NCI-H2227 (cell line): Measurements from ENCODE around the gene GSTT4.
"Not testable (repeated sequence)": the region's sequence is repeated elsewhere in the genome, so short reads cannot be mapped to it uniquely, and the experiment has no call there.

ENCODE experiments used
- DNase-seq: peaks from one replicate; lab custom pipeline; 2025; ENCODE audit not compliant: unreplicated experiment; lab: John Stamatoyannopoulos, UW

Gene GSTT4

DNA sequence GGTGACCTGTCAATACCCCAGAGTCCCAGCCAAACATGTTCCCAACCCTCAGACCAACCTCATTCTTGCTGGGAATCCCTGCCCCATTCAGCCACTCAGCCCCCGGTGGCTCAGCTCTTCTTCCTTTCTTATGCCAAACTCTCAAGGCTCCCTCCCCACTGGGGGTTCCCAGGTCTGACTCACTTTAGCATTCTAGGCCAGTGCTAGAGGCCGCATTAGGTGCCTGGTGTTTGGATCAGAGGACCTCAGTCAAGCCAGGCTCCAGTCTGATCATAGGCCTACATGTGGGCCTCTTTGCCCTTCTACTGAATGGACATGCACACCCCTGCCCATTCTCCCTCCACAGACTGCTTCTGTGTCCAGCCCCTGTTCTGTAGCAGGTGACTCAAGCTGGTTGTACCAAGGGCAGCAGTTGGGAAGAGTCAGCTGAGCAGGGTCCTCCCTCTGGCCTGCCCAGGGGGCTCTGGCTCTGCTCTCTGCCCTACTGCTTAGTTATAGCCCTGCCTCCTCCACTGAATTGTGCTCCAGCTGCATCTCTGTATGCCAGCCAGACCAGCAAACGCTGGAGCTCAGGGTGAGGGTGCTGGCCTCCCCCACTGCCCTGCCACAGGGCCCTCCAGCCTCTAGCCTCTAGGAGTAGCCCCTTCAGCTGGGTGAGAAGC lies 15.5 kb downstream of the GSTT4 start:
- not testable (repeated sequence) for DNase-seq

DNA sequence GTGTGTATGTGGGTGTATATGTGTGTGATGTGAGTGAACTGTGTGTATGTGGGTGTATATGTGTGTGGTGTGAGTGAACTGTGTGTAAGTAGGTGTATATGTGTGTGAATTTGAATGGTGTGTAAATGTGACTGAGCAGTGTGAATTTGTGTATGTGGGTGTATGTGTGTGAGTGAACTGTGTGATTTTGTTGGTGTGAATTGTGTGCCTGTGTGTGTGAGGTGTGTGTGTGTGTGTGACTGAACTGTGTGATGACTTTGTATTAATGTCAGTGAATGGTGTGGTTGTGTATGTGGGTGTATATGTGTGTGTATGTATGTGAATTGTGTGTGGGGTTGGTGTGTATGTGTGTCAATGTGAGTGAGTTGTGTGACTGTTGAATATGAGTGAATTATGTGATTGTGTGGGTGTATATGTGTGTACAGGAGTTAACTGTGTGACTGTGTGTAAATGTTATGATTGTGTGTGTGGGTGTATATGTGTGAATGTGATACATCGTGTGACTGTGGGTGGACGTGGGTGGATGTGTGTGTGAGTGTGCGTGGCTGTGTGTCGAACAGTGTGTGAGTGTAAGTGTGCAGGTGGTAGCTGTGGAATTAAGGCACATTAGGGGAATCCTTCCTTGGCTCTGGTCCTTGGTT lies 18.6 kb downstream of the GSTT4 start:
- not testable (repeated sequence) for DNase-seq

DNA sequence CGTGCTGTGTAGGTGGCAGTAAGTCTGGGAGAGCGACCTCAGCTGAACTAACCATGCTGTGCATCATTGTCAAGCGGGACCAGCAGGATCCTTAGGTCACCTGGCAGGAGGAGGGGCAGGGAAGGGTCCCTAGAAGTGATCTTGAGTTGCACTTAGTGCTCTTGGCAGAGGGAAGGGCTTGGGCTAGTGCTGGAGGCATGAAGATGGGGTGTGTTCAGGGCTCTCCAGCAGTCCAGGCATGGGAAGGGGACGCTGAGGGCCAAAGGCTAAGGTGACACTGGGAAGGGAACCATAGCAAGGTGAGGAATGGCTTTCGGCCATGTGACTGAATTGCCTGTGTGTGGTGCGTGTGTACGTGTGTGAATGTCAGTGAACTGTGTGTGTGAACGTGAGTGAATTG lies 19.2 kb downstream of the GSTT4 start:
- not testable (repeated sequence) for DNase-seq

DNA sequence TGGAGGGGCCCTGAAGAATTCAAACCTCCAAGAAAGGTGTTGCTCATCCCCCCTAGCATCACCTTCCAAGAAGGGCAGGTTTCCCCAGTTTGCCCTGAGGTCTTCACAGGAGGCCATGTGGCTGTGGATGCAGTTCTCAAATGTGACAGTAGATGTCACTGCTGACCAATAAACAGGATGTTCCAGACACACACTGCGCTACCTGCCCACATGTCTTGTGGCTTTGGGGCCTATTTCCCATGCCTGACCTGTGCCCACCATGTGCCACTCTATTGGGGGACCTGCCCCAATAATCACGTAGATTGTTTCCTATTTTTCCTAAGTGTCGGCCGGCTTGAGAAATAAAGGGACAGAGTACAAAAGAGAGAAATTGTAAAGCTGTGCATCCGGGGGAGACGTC lies 20.8 kb downstream of the GSTT4 start:
- DNase-seq, result peak; percentile 64

DNA sequence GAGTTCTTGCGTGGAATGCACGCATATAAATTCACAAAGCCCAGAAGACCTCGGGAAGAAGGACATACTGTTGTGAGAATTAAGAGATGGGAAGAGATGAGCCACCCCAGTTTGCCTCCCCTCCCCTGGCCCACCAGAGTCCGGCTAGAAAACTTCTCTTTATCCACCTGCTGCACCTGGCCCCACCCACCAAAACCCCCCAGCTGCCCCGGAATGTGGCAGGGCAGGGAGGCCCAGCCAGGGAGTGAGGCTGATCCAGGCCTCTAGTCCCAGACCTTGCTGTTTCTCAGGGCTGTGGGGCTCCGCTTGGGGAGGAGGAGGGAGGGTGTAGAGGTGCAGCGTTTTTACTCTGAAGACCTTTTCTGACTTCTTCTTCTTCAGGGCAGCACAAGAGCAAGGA lies 24.7 kb downstream of the GSTT4 start:
- DNase-seq, result not testable (repeated sequence)

DNA sequence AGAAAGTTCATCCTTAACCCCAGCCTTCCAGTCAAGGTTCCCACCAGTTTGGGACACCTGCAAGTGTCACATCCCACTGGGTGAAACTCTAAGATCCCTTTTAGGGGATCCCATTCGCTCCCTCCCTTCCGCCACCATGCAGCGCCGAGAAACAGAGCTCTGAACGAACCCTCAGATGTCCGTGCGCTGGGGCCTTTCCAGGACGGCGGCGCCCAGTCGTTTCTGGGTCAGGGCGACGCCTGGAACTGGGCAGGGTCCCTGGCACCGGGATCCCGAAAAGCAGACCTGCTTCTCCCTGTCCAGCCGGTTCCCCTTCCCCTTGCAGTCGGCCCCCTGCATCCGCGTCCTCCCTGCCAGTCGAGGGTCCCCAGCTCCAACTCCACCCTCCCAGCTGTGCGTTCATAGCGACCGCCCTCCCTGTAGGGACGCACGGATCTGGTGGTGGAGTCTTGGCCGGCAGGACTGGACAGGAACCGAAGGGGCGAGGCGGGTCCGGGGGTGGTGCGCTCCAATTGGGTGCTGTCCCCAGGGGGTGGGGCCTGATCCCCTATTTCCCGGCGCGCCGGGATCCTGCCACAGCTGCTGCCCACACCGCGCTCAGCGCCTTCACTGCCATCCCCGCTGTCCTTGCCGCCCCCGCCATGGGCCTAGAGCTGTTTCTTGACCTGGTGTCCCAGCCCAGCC lies 25.6 kb downstream of the GSTT4 start, which contains the start of gene GSTT2:
GSTT2 (plus strand) TSS at position 578 of the 684 bp plus-strand sequence.
- DNase-seq, result not testable (repeated sequence)

DNA sequence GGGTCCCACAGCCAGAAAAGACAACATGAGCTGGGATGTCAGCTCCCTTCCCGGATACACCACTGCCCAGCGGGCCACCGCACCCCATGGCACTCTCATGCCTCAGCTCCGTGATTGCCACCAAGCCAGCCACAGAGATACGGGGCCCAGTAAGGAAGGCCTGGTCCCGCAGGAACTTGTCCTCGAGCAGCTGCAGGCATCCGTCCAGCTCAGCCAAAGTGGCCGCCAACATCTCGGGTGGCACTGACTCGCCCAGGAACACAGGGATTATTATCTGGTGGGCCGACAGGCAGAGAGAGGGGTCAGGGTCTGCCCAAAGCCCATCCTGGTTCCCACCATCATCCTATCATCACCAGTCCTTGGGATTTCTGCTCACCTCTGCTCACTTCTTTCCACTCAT lies 27.9 kb downstream of the GSTT4 start:
- not testable (repeated sequence) for DNase-seq

DNA sequence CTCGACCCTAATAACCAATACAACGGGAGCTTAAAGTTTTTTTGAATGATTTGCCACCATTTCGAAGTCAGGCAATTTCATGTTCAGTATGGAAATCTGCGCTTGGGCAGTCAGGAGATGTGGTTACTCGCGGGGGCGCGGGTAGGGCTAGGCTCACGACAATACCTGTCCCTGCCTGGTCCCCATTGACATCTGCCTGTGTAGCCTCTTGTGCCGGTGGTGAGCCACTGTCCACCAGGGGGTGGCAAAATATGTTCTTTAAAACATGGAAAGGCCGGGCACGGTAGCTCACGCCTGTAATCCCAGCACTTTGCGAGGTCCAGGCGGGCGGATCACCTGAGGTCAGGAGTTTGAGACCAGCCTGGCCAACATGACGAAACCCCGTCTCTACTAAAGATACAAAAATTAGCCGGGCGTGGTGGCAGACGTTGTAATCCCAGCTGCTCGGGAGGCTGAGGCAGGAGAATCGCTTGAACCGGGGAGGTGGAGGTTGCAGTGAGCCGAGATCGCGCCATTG lies 30.4 kb downstream of the GSTT4 start:
- not testable (repeated sequence) for DNase-seq

DNA sequence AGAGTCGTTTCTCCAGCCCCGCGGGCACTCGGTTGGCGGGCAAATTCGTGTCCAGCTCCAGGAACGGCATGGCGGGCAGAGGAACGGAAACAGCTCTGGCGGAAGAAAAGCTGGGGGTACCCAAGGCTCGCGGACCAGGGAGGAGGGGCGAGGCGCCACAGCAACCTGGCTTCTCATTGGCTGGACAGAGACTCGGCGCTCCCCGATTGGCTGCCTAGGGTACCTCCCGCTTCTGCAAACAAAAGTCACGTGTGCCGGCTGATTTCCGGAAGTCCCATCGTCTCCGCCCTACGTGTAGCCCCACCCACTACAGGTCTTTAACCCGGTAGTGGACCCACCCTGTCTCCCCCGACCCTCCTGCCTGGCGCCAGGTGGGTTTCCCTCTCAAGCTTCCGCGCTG lies 30.9 kb downstream of the GSTT4 start, which contains the start of gene DDT:
DDT (minus strand) TSS at position 97 of the 400 bp plus-strand sequence; CDS start at position 70, 27 bp downstream.
- not testable (repeated sequence) for DNase-seq

DNA sequence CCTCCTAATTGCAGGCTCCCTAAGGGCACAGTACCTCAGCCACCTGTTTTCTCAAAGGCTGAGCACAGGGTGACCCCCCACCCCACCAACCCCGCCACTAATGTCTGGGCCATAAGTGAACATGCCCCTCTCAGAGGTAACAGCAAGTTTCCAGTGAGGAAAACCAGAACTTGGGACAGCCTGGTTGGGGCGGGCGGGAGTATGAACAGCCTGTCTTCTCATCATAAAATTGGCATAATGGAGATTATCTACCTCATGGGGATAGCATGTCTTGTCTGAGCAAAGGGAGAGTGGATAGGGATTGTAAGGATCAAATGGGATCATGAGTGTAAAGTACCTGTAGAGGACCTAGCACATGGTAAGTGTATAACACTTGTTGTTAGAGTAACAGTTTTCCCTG lies 33.3 kb downstream of the GSTT4 start:
- DNase-seq, result not testable (repeated sequence)

DNA sequence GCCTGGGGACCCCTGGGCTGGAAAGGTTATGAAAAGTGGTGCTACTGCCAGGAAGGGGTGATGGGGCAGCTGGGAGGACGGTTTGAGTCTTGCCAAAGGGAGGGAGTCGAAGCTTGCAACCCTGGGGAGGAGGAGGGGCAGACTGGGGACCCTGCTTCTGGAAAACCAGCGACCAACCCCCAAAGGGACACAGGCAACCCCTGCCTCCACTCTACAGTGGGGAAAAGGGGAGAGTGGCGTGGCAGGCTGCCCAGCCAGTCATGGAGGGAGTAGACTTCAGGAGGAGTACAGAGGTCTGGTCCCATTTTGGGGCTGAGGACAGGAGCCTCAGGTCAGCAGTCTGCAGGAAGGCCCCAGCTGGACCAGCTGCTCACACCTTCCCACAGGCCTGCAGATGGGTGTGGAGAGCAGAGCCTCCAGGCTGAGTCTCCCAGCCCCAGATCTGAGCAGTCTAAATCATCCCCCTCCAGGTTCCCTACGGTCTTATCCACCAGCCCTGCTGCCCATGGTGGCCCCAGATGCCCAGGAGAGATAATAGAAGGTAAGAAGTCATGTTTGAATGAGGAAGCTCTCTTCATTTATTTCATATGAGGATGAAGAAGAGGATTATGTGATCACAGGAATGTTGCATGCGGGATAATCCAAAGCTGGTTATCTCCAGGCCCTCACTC lies 34.3 kb downstream of the GSTT4 start:
- DNase-seq, result no peak

DNA sequence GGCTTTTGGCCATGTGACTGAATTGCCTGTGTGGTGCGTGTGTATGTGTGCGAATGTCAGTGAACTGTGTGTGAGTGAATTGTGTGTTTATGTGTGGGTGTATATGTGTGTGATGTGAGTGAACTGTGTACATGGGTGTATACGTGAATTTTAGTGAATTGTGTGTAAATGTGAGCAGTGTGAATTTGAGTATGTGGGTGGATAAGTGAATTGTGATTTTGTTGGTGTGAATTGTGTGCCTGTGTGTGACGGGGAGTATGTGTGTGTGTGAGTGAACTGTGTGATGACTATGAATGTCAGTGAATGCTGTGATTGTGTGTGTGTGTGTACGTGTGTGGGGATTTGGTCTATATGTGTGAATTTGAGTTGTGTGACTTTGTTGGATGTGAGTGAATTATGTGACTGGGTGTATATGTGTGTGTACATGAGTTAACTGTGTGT lies 35.0 kb downstream of the GSTT4 start:
- DNase-seq, result no peak

DNA sequence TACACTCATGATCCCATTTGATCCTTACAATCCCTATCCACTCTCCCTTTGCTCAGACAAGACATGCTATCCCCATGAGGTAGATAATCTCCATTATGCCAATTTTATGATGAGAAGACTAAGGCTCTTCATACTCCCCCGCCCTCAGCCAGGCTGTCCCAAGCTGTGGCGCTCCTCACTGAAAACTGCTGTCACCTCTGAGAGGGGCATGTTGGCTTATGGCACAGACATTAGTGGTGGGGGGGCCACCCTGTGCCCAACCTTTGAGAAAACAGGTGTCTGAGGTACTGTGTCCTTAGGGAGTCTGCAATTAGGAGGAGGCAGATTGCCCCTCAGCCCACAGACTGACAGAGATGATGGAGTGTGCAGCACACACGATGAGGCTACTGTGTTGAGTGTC lies 36.2 kb downstream of the GSTT4 start:
- DNase-seq, result no peak

DNA sequence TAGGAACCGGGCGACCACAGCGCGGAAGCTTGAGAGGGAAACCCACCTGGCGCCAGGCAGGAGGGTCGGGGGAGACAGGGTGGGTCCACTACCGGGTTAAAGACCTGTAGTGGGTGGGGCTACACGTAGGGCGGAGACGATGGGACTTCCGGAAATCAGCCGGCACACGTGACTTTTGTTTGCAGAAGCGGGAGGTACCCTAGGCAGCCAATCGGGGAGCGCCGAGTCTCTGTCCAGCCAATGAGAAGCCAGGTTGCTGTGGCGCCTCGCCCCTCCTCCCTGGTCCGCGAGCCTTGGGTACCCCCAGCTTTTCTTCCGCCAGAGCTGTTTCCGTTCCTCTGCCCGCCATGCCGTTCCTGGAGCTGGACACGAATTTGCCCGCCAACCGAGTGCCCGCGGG lies 38.7 kb downstream of the GSTT4 start, which contains the start of gene DDTL:
DDTL (plus strand) TSS at position 321 of the 400 bp plus-strand sequence; CDS start at position 348, 27 bp downstream.
- DNase-seq, result not testable (repeated sequence)

DNA sequence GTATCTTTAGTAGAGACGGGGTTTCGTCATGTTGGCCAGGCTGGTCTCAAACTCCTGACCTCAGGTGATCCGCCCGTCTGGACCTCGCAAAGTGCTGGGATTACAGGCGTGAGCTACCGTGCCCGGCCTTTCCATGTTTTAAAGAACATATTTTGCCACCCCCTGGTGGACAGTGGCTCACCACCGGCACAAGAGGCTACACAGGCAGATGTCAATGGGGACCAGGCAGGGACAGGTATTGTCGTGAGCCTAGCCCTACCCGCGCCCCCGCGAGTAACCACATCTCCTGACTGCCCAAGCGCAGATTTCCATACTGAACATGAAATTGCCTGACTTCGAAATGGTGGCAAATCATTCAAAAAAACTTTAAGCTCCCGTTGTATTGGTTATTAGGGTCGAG lies 39.2 kb downstream of the GSTT4 start:
- DNase-seq, result not testable (repeated sequence)

DNA sequence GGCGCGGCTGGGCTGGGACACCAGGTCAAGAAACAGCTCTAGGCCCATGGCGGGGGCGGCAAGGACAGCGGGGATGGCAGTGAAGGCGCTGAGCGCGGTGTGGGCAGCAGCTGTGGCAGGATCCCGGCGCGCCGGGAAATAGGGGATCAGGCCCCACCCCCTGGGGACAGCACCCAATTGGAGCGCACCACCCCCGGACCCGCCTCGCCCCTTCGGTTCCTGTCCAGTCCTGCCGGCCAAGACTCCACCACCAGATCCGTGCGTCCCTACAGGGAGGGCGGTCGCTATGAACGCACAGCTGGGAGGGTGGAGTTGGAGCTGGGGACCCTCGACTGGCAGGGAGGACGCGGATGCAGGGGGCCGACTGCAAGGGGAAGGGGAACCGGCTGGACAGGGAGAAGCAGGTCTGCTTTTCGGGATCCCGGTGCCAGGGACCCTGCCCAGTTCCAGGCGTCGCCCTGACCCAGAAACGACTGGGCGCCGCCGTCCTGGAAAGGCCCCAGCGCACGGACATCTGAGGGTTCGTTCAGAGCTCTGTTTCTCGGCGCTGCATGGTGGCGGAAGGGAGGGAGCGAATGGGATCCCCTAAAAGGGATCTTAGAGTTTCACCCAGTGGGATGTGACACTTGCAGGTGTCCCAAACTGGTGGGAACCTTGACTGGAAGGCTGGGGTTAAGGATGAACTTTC lies 44.0 kb downstream of the GSTT4 start, which contains the start of gene GSTT2B:
GSTT2B (minus strand) TSS at position 112 of the 688 bp plus-strand sequence; CDS start at position 48, 64 bp downstream.
- DNase-seq, result not testable (repeated sequence)

DNA sequence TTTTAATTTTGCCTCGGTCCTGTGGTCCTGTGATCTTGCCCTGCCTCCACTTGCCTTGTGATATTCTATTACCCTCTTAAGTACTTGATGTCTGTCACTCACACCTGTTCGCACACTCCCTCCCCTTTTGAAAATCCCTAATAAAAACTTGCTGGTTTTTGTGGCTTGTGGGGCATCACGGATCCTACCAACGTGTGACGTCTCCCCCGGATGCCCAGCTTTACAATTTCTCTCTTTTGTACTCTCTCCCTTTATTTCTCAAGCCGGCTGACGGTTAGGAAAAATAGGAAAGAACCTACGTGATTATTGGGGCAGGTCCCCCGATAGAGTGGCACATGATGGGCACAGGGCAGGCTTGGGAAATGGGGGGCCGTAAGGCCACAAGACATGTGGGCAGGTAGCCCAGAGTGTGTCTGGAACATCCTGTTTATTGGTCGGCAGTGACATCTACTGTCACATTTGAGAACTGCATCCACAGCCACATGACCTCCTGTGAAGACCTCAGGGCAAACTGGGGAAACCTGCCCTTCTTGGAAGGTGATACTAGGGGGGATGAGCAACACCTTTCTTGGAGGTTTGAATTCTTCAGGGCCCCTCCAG lies 48.9 kb downstream of the GSTT4 start:
- peak; percentile 63 for DNase-seq

DNA sequence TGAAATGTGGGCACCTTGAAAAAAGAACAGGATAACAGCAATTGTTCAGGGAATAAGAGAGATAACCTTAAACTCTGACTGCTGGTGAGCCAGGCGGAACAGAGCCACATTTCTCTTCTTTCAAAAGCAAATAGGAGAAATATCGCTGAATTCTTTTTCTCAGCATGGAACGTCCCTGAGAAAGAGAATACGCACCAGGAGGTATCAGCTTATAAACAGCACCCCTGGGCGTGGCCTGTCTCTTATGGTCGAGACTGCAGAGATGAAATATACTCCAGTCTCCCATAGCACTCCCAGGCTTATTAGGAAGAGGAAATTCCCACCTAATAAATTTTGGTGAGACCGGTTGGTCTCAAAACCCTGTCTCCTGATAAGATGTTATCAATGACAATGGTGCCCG lies 49.4 kb downstream of the GSTT4 start:
- not testable (repeated sequence) for DNase-seq

DNA sequence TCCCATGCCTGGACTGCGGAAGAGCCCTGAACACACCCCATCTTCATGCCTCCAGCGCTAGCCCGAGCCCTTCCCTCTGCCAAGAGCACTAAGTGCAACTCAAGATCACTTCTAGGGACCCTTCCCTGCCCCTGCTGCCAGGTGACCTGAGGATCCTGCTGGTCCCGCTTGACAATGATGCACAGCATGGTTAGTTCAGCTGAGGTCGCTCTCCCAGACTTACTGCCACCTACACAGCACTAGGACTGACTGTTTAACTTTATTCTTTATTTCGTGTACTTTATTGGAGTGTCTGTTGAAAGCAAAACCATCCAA lies 50.3 kb downstream of the GSTT4 start:
- not testable (repeated sequence) for DNase-seq
